Lower leg skin (tissue), 4 donors: ENCODE data around the gene SIPA1. TPM values are rescaled to one million over a fixed set of nuclear protein-coding genes. Genes with fewer than 3 reads are reported as not detected.
"Not testable (repeated sequence)": the region's sequence is repeated elsewhere in the genome, so short reads cannot be mapped to it uniquely, and the experiment has no call there.

Experiments
- DNase-seq, 2 donors: peaks; one replicate each; pipeline ENCODE4 v3.0.0-alpha.2; 2019; ENCODE audit warnings: low spot score in 2 of 2
- H3K4me3 ChIP-seq: fragments of 200-600 bp; sonication (generic); 2 replicates; pipeline ENCODE4 v1.5.1; 2017; ENCODE audit warnings: mild to moderate bottlenecking, low read depth; ENCODE audit not compliant: poor library complexity, severe bottlenecking
- POLR2A ChIP-seq, 2 donors: fragments of 450-650 bp; IDR thresholded peaks; one replicate each; pipeline ENCODE4 v1.6.1; 2016 to 2017; ENCODE audit warnings: antibody characterized with exemption in 2 of 2, mild to moderate bottlenecking in 1 of 2, moderate library complexity in 1 of 2
- WGBS, 2 donors: methylation state at CpG; one replicate each; pipeline ENCODE4 v1.1.5; 2018; 5-methylcytosine and 5-hydroxymethylcytosine counted together
- intact Hi-C: fragments of 100-400 bp; cut with DNase I; formaldehyde crosslinking; loops from one replicate; pipeline ENCODE4 v1.15.0; 2023; ENCODE audit warnings: low total_unique reads
- total RNA-seq, 4 donors: library from RNA; depleted of rRNA; stranded (reverse); fragments of >200 nt; gene quantifications; one replicate each; pipeline ENCODE4 v1.1.0, GENCODE V29; 2016
- TF ChIP-seq, protein P1 (sequence below), 3 donors: fragments of 450-650 bp; IDR thresholded peaks; one replicate each; pipeline ENCODE4 v1.5.1; 2016; ENCODE audit warnings: antibody characterized with exemption in 3 of 3, mild to moderate bottlenecking in 3 of 3, moderate library complexity in 2 of 3

The SIPA1 gene
- total RNA-seq, 4 donors from 2014 or later: 25.3 to 34.4 (median 28.6) TPM

DNA sequence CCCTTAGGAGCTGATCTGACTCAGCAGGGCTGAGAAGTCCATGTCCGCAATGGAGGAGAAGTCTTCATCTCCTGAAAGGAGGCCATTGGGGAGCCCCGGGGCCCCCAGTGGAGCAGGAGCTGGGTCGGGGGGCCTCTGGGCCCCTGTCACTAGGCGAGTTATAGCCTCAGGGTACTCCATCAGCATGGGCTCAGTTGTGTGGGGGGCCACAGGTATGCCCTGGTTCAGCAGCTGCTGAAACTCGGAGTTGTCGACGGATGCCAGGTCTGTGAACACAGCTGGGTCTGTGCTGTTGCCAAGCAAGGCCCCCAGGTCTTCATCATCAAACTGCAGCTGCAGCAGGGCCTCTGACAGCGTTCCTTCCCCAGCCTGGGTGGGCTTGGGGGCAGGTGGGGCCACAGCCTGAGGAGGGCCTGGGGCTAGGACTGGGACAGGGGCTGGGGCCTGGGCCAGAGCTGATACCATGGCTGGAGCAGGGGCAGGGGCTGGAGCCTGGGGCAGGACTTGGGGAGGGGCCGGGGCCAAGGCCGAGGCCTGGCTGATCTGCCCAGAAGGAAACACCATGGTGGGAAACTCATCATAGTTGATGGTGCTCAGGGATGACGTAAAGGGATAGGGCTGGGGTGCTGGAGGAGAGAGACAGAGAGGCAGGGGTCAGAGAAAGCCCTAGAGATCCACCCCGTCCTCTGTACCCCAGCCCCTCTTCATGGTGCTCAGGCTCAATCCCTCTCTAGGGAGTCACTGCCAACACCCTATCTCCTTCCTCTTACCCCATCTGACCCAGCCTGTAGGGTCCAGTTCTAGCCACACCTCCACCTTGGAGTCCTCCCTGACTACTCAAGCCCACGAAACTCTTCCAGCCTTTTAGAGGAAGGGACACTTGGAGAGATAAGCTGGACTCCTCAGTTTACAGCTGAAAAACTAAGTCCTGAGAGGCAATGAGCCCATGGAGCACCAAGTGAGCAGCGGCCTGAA lies 16.8 kb downstream of the SIPA1 start:
- intact Hi-C loops: no loop called here
- WGBS, 2 donors: 78 to 80% methylated on average over 13 of the region's 14 CpGs

DNA sequence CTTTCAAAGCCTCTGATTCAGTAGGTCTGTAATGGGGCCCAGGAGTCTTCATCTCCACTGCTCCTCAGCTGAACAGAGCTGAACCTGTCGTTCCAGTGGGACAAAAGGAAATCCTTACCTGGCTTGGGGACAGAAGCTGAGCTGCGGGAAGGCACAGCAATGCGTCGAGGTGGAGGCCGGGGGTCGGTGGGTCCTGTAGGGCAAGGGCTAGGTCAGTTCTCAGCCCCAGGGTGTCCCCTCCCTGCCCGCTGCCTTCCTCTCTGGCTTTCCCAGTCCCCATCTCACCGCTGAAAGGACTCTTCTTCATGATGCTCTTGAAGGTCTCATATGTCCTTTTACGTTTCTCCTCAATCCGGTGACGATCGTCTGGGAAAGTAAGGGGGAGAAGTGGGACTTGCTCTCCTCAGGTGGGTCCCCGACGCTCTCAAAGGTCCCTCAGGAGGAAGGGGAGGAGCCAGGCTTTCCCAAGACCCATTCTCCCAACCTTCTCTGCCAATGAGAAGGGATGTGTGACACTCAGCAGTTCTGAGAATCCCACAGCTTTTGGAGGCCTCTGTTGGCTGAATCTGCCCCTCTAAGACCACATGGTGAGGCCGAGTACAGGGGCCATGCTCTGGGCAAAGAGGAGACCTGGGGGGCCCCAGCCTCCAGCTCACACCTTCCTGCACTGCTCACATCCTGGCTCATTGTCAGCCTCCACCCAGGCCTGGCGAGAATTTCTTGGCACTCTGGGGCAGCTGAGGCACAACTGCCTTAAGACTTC lies 17.9 kb downstream of the SIPA1 start:
- DNase-seq: no peak
- no peak overlapping the region for H3K4me3 ChIP-seq
- intact Hi-C loops: no loop called here
- TF ChIP-seq POLR2A (IDR thresholded peaks at IDR 0.05): no peak
- TF ChIP-seq, protein P1, sequence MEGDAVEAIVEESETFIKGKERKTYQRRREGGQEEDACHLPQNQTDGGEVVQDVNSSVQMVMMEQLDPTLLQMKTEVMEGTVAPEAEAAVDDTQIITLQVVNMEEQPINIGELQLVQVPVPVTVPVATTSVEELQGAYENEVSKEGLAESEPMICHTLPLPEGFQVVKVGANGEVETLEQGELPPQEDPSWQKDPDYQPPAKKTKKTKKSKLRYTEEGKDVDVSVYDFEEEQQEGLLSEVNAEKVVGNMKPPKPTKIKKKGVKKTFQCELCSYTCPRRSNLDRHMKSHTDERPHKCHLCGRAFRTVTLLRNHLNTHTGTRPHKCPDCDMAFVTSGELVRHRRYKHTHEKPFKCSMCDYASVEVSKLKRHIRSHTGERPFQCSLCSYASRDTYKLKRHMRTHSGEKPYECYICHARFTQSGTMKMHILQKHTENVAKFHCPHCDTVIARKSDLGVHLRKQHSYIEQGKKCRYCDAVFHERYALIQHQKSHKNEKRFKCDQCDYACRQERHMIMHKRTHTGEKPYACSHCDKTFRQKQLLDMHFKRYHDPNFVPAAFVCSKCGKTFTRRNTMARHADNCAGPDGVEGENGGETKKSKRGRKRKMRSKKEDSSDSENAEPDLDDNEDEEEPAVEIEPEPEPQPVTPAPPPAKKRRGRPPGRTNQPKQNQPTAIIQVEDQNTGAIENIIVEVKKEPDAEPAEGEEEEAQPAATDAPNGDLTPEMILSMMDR (IDR thresholded peaks at IDR 0.05): no peak
- 86% methylated on average over 16 of the region's 16 CpGs for WGBS, 2 donors

More for the DNA sequence above, 16.8 kb downstream of the SIPA1 start:
- DNase-seq: peak in 1 of 2 donors; percentile 79
- TF ChIP-seq, protein P1 (IDR thresholded peaks at IDR 0.05): no peak
- TF ChIP-seq POLR2A (IDR thresholded peaks at IDR 0.05): no peak
- H3K4me3 ChIP-seq: no peak overlapping the region

DNA sequence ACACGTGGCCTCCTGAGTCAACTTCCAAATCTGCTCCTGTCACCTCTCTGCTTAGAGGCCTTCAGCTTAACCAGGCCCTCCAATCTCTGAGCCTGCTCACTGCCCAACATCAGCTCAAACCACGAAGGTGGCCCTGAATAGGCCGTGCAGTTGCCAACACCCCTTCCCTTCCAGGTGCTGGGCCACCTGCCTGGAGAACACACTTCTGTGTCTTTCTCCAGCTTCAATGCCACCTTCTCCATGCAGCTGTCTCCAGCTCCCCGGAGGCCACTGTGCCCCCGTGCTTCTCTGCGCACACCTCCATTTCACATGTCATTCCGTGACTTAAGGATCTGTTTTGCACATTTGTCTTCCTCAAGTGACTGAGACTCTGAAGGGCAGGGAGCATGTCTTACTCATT lies 19.5 kb downstream of the SIPA1 start:
- 84 to 91% methylated on average over 7 of the region's 7 CpGs for WGBS, 2 donors
- intact Hi-C loops: no loop called here
- H3K4me3 ChIP-seq: no peak overlapping the region
- DNase-seq: no peak
- TF ChIP-seq POLR2A (IDR thresholded peaks at IDR 0.05): no peak
- TF ChIP-seq, protein P1 (IDR thresholded peaks at IDR 0.05): no peak

DNA sequence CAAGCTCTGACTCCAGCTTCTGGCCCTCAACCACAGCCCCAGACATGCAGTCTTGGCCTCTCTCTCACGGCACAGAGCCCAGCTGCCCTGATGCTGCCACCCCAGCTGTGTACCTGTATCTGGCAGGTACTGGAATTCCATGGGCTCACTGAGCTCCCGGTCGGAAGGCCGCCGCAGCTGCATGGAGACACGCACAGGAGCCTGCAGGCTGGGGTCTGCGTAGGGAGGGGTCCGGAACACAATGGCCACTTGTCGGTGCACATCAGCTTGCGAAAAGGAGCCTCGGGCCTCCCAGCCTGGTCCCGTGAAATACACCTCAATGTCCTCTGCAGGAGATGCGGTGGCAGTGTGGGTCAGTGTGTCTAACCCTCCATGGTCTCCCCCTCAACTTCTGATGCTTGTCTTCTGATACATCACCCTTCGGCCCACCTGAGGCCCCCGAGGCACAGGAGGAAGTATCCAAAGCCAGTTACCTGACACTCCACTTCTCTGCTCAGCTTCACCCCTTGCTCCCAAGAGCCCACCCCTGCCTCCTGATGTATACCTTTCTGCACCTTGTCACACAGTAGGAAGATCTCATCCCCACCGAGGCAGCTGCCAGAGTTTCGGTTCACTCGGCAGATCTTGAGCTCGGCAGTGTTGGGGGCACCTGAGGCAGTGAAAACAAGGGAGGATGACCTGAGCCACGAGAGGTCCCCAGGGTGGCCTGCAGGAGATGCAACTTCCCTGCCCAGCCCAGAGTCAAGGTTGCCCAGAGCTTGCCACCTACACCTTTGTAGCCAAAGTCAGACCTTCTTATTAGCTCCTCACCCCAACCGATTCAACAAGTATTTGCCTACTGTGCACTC lies 20.5 kb downstream of the SIPA1 start:
- 86 to 87% methylated on average over 21 of the region's 21 CpGs for WGBS, 2 donors
- intact Hi-C loops: no loop called here
- peak in 1 of 2 donors; percentile 84 for DNase-seq
- no peak overlapping the region for H3K4me3 ChIP-seq
- TF ChIP-seq POLR2A (IDR thresholded peaks at IDR 0.05): no peak
- TF ChIP-seq, protein P1 (IDR thresholded peaks at IDR 0.05): no peak

DNA sequence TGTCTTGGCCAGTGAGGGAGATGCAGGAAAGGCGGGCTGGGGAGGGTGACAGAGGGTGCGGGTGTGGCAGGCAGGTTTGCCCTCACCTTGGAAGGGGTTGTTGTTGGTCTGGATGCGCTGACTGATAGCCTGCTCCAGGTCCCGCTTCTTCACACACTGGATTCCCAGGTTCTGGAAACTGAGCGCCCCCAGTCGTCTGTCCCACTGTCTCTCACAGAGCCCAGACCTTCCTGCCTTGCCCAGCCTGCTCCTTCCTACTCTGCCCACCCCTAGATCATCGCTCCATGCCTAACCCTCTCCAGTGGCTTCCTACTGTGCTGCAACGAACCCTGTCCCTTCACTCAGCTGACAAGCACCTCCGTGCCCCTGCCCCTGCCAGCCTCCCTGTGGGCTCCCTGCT lies 22.1 kb downstream of the SIPA1 start:
- WGBS, 2 donors: 88 to 93% methylated on average over 9 of the region's 9 CpGs
- H3K4me3 ChIP-seq: no peak overlapping the region
- intact Hi-C loops: no loop called here
- TF ChIP-seq, protein P1 (IDR thresholded peaks at IDR 0.05): no peak
- TF ChIP-seq POLR2A (IDR thresholded peaks at IDR 0.05): no peak
- no peak for DNase-seq

DNA sequence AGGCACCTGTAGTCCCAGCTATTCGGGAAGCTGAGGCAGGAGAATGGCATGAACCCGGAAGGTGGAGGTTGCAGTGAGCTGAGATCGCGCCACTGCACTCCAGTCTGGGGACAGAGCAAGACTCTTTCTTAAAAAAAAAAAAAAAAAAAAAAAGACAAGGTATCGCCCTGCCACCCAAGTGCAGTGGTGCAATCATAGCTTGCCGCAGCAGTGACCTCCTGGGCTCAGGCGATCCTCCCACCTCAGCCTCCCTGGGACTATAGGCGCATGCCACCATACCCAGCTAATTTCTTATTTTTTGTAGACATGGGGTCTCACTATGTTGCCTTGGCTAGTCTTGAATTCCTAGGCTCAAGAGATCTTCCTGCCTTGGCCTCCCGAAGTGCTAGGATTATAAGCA lies 23.0 kb downstream of the SIPA1 start:
- H3K4me3 ChIP-seq, intact Hi-C loops, DNase-seq: not testable (repeated sequence)
- WGBS, 2 donors: 87 to 90% methylated on average over 9 of the region's 9 CpGs
